ENCODE data around the gene ZNF609.

DNA sequence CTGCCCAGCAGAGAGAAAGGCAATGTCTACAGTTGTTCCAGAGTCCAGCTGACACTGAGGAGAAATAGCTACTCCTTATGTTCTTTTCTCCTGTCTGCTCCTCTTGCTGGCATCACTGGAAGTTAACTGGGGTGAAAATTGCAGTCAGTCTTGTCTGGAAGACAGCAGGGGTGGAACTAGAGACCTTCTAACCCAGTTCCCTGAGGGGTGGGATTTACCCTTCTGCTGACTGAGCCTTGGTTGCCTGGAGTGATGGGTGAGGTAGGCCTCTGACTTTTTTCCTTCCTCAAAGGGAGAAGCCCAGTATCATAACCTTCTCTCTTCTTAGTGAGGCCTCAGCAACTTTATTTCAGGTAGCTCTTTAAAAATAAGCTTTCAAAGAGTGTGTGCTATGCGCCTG is 16.2 kb downstream of the ZNF609 start:
- TF ChIP-seq POLR2A (IDR thresholded peaks at IDR 0.05), result no peak
- TF ChIP-seq, protein P1, sequence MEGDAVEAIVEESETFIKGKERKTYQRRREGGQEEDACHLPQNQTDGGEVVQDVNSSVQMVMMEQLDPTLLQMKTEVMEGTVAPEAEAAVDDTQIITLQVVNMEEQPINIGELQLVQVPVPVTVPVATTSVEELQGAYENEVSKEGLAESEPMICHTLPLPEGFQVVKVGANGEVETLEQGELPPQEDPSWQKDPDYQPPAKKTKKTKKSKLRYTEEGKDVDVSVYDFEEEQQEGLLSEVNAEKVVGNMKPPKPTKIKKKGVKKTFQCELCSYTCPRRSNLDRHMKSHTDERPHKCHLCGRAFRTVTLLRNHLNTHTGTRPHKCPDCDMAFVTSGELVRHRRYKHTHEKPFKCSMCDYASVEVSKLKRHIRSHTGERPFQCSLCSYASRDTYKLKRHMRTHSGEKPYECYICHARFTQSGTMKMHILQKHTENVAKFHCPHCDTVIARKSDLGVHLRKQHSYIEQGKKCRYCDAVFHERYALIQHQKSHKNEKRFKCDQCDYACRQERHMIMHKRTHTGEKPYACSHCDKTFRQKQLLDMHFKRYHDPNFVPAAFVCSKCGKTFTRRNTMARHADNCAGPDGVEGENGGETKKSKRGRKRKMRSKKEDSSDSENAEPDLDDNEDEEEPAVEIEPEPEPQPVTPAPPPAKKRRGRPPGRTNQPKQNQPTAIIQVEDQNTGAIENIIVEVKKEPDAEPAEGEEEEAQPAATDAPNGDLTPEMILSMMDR (IDR thresholded peaks at IDR 0.05), result no peak
